Neural crest cell (in vitro differentiated cells): ENCODE data around the gene KLC1. TPM values are rescaled to one million over a fixed set of nuclear protein-coding genes. Genes with fewer than 3 reads are reported as not detected.

Experiments used
- DNase-seq: peaks from one replicate; pipeline ENCODE4 v3.0.0; 2021; ENCODE audit warnings: low read depth, mixed read lengths, low spot score
- H3K27ac Mint-ChIP-seq: one replicate; pipeline ENCODE4 v1.8.0; 2021; ENCODE audit warnings: mild to moderate bottlenecking, mixed read lengths; ENCODE audit not compliant: unreplicated experiment
- H3K27me3 Mint-ChIP-seq: 2 replicates; pipeline ENCODE4 v1.8.0; 2021; ENCODE audit warnings: low read depth, mild to moderate bottlenecking, mixed read lengths
- H3K36me3 Mint-ChIP-seq: 2 replicates; pipeline ENCODE4 v1.8.0; 2021; ENCODE audit warnings: low read depth, mild to moderate bottlenecking, mixed read lengths
- H3K4me1 Mint-ChIP-seq: 2 replicates; pipeline ENCODE4 v1.8.0; 2021; ENCODE audit warnings: mixed read lengths
- H3K4me3 Mint-ChIP-seq: one replicate; pipeline ENCODE4 v1.8.0; 2021; ENCODE audit warnings: mild to moderate bottlenecking, mixed read lengths
- H3K9me3 Mint-ChIP-seq: 2 replicates; pipeline ENCODE4 v1.8.0; 2021; ENCODE audit warnings: mixed read lengths
- CTCF ChIP-seq: fragments of 200-600 bp; sonication (generic); conservative IDR thresholded peaks from 2 replicates; pipeline ENCODE4 v1.5.0; 2021; ENCODE audit warnings: antibody characterized with exemption, mild to moderate bottlenecking
- long read RNA-seq: library from polyadenylated mRNA; unstranded; transcript quantifications from one replicate; pipeline ENCODE4 v2.0.0, GENCODE V29; 2020
- total RNA-seq: library from RNA; stranded (reverse); gene quantifications from 2 replicates; pipeline ENCODE4 v1.2.1, GENCODE V29; 2021

Gene KLC1
- 173 and 180 TPM in 2 replicates for total RNA-seq
- long read RNA-seq, partial matches to known transcripts = 18 of 31 reads
- long read RNA-seq, other reads (novel, unspliced or antisense) = 9 of 31 reads

GRCh38 chr14:103628684-103629502, at the start of gene KLC1:
Gene KLC1 (plus strand): TSS chr14:103629211. CDS start chr14:103654565, 25,354 bp downstream.
- DNase-seq = peak; percentile 81
- Mint-ChIP-seq H3K9me3 (no peaks in the 10 kb centered on the region), H3K36me3 (no peaks in the 10 kb centered on the region), H3K27me3 (no peaks in the 10 kb centered on the region), H3K4me1 (peaks cover 36% of the 10 kb centered on the region), H3K4me3 (peak within 1 kb of the TSS; percentile 97), H3K27ac (peak within 1 kb of the TSS; percentile 95)
- no peak for TF ChIP-seq CTCF

GRCh38 chr14:103581206-103581605, 47.8 kb upstream of the KLC1 start:
- Mint-ChIP-seq H3K27me3 (no peaks in the 10 kb centered on the region), H3K27ac (no peak overlapping the region), H3K36me3 (peaks cover 12% of the 10 kb centered on the region), H3K9me3 (no peaks in the 10 kb centered on the region), H3K4me3 (no peak overlapping the region), H3K4me1 (peaks cover 7% of the 10 kb centered on the region)
- TF ChIP-seq CTCF = no peak
- no peak for DNase-seq

DNA sequence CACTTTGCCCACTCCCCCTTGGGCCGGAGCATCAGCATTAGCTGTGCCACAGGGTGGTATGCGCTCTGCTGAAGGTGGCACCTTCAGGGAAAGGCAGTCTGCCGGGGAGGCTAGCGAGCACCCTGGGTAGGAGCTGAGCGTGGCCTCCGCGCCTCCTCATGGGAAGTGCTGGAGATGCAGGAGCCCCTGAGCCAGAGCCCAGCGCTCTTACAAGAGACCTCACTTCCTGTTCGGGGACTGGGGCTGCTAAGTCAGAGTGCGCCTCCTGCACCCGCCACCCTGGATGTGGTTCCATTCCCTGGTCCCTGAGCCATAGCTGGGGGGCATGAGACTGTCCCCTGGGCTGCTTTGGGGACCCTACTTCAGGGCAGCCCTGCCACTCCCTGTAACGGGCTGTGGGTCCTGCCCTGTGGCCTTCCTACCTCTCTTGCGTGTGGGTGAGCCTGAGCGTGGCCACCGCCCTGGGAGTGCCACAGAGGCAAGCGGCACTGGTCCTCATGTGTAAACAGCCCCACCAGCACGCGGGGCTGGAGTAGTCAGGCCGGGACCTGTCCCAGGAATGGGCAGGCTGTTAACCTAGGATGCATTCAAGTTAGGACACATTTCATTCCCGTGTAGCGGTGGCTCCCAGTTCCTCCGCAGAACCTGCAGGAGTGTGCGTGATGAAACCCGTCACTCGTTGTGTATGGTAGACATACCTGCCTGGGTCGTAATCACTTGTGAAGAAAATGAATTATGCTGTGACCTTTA, 46.9 kb upstream of the KLC1 start:
- peaks cover 14% of the 10 kb centered on the region for H3K36me3 Mint-ChIP-seq
- H3K27ac Mint-ChIP-seq = no peak overlapping the region
- no peaks in the 10 kb centered on the region for H3K9me3 Mint-ChIP-seq
- H3K4me1 Mint-ChIP-seq = no peaks in the 10 kb centered on the region
- H3K27me3 Mint-ChIP-seq = no peaks in the 10 kb centered on the region
- no peak for TF ChIP-seq CTCF
- DNase-seq = no peak
- H3K4me3 Mint-ChIP-seq = no peak overlapping the region

DNA sequence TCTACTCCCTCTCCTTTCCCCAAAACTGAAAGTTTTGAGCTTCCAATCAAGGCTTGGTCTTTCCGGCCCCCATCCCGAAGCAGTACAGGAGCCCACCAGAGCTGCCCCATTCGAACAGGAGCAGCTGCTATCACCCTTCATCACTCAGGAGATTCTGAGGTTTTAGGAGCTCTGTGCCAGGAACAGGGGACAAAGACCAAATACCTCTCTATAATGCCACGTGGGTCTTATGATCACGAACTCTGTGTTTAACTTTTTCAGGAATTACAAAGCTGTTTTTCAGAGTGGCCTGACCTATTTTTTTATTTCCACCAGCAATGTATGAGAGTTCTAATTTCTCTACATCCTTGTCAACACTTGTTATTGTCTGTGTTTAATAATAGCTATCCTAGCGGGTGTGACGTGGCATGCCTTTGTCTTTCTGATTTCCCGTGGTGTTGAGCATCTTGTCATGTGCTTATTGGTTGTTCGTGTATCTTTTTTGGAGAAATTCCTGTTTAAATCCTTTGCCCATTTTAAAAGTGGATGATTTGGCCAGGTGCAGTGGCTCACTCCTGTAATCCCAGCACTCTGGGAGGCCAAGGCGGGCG, 44.6 kb upstream of the KLC1 start:
- Mint-ChIP-seq H3K27me3 (no peaks in the 10 kb centered on the region), H3K36me3 (peaks cover 19% of the 10 kb centered on the region), H3K4me3 (no peak overlapping the region), H3K27ac (no peak overlapping the region), H3K9me3 (no peaks in the 10 kb centered on the region), H3K4me1 (no peaks in the 10 kb centered on the region)
- no peak for DNase-seq
- no peak for TF ChIP-seq CTCF

- Mint-ChIP-seq H3K4me1 (peaks cover 32% of the 10 kb centered on the region), H3K9me3 (no peaks in the 10 kb centered on the region), H3K27me3 (no peaks in the 10 kb centered on the region), H3K4me3 (no peak overlapping the region), H3K36me3 (peaks cover 8% of the 10 kb centered on the region), H3K27ac (peak overlapping the region; percentile 98)
- DNase-seq = no peak
- no peak for TF ChIP-seq CTCF
Measured at GRCh38 chr14:103593577-103593976, 35.4 kb upstream of the KLC1 start.
